Measurements from ENCODE around the gene IRF3.
"Not testable (repeated sequence)": the region's sequence is repeated elsewhere in the genome, so short reads cannot be mapped to it uniquely, and the experiment has no call there.

The IRF3 gene

GRCh38 chr19:49635530-49636232, 30.0 kb downstream of the IRF3 start:
- Histone ChIP-seq H3K9me2 (replicated peaks; ENCODE audit: insufficient read depth, low read length) (no peaks in the 10 kb centered on the region), H3K4me2 (ENCODE audit: low read depth, low read length, poor library complexity, severe bottlenecking) (no peak overlapping the region), H3K79me2 (ENCODE audit: insufficient read depth, low read length) (no peaks in the 10 kb centered on the region), H3K9me3 (ENCODE audit: insufficient read depth, low read length) (no peaks in the 10 kb centered on the region), H4K20me1 (ENCODE audit: low read depth, low read length) (no peaks in the 10 kb centered on the region), H3K36me3 (ENCODE audit: low read length) (no peaks in the 10 kb centered on the region), H3K27ac (ENCODE audit: low read depth, low read length) (no peak overlapping the region), H3F3A (ENCODE audit: insufficient read depth) (0 out of 2 replicates have a peak, but pooled peaks cover 1% of the 10 kb centered on the region), H2AFZ (ENCODE audit: low read depth, low read length, severe bottlenecking) (no peak overlapping the region), H3K27me3 (ENCODE audit: low read length) (no peaks in the 10 kb centered on the region), H3K4me3 (ENCODE audit: insufficient read depth, low read length, poor library complexity, severe bottlenecking) (no peak overlapping the region), H3K9ac (ENCODE audit: low read length) (no peak overlapping the region)
- no peak for TF ChIP-seq EZH2phosphoT487 (conservative IDR thresholded peaks at IDR 0.05; ENCODE audit: low read length)
- TF ChIP-seq CTCF (IDR thresholded peaks at IDR 0.05; ENCODE audit: insufficient read depth, low read length, poor library complexity, severe bottlenecking), result no peak

GRCh38 chr19:49633273-49633672, 32.4 kb downstream of the IRF3 start:
- H3K79me2 ChIP-seq (ENCODE audit: insufficient read depth, low read length); H3K9me3 ChIP-seq (ENCODE audit: insufficient read depth, low read length); H3K27me3 ChIP-seq (ENCODE audit: low read length); H3K4me3 ChIP-seq (ENCODE audit: insufficient read depth, low read length, poor library complexity, severe bottlenecking); H3K4me2 ChIP-seq (ENCODE audit: low read depth, low read length, poor library complexity, severe bottlenecking); H4K20me1 ChIP-seq (ENCODE audit: low read depth, low read length); H3F3A ChIP-seq (ENCODE audit: insufficient read depth); H3K9ac ChIP-seq (ENCODE audit: low read length); H3K27ac ChIP-seq (ENCODE audit: low read depth, low read length); H2AFZ ChIP-seq (ENCODE audit: low read depth, low read length, severe bottlenecking); H3K36me3 ChIP-seq (ENCODE audit: low read length); H3K9me2 ChIP-seq (replicated peaks; ENCODE audit: insufficient read depth, low read length): not testable (repeated sequence)

GRCh38 chr19:49632576-49632975, 33.1 kb downstream of the IRF3 start:
- Histone ChIP-seq H3K36me3 (ENCODE audit: low read length) (no peaks in the 10 kb centered on the region), H3K27me3 (ENCODE audit: low read length) (no peaks in the 10 kb centered on the region)
- TF ChIP-seq CTCF (IDR thresholded peaks at IDR 0.05; ENCODE audit: insufficient read depth, low read length, poor library complexity, severe bottlenecking), result no peak
- TF ChIP-seq EZH2phosphoT487 (conservative IDR thresholded peaks at IDR 0.05; ENCODE audit: low read length), result no peak

GRCh38 chr19:49631610-49632192, 34.0 kb downstream of the IRF3 start:
- Histone ChIP-seq H3F3A (ENCODE audit: insufficient read depth) (no peaks in the 10 kb centered on the region), H3K9ac (ENCODE audit: low read length) (no peak overlapping the region), H3K79me2 (ENCODE audit: insufficient read depth, low read length) (no peaks in the 10 kb centered on the region), H3K36me3 (ENCODE audit: low read length) (no peaks in the 10 kb centered on the region), H3K9me3 (ENCODE audit: insufficient read depth, low read length) (no peaks in the 10 kb centered on the region), H4K20me1 (ENCODE audit: low read depth, low read length) (no peaks in the 10 kb centered on the region), H3K4me3 (ENCODE audit: insufficient read depth, low read length, poor library complexity, severe bottlenecking) (no peak overlapping the region), H3K27me3 (ENCODE audit: low read length) (no peaks in the 10 kb centered on the region), H3K27ac (ENCODE audit: low read depth, low read length) (no peak overlapping the region), H3K4me2 (ENCODE audit: low read depth, low read length, poor library complexity, severe bottlenecking) (no peak overlapping the region), H2AFZ (ENCODE audit: low read depth, low read length, severe bottlenecking) (no peak overlapping the region), H3K9me2 (replicated peaks; ENCODE audit: insufficient read depth, low read length) (no peaks in the 10 kb centered on the region)
- TF ChIP-seq CTCF (IDR thresholded peaks at IDR 0.05; ENCODE audit: insufficient read depth, low read length, poor library complexity, severe bottlenecking), result no peak
- TF ChIP-seq EZH2phosphoT487 (conservative IDR thresholded peaks at IDR 0.05; ENCODE audit: low read length), result no peak

More at GRCh38 chr19:49632576-49632975, 33.1 kb downstream of the IRF3 start:
- H3K27ac ChIP-seq (ENCODE audit: low read depth, low read length), result no peak overlapping the region
- H3K9me2 ChIP-seq (replicated peaks; ENCODE audit: insufficient read depth, low read length), result no peaks in the 10 kb centered on the region
- no peaks in the 10 kb centered on the region for H3F3A ChIP-seq (ENCODE audit: insufficient read depth)
- no peaks in the 10 kb centered on the region for H3K79me2 ChIP-seq (ENCODE audit: insufficient read depth, low read length)
- no peak overlapping the region for H3K4me2 ChIP-seq (ENCODE audit: low read depth, low read length, poor library complexity, severe bottlenecking)
- no peaks in the 10 kb centered on the region for H4K20me1 ChIP-seq (ENCODE audit: low read depth, low read length)
- no peak overlapping the region for H3K9ac ChIP-seq (ENCODE audit: low read length)
- H3K9me3 ChIP-seq (ENCODE audit: insufficient read depth, low read length), result no peaks in the 10 kb centered on the region
- H3K4me3 ChIP-seq (ENCODE audit: insufficient read depth, low read length, poor library complexity, severe bottlenecking), result no peak overlapping the region
- no peak overlapping the region for H2AFZ ChIP-seq (ENCODE audit: low read depth, low read length, severe bottlenecking)
